GM23338 (cell line): ENCODE measurements around the gene FAM9C. TPM values are rescaled to one million over a fixed set of nuclear protein-coding genes. Genes with fewer than 3 reads are reported as not detected.

ENCODE experiments used
- ATAC-seq: fragments of 200-7000 bp; cut with Tn5 transposase; 3 replicates; pipeline ENCODE4 v1.9.1; 2020
- DNase-seq: peaks from one replicate; pipeline ENCODE4 v3.0.0-alpha.2; 2015; ENCODE audit warnings: low spot score
- H2AFZ ChIP-seq: fragments of 200-600 bp; sonication (generic); 2 replicates; pipeline ENCODE4 v1.8.0; 2016; ENCODE audit warnings: antibody characterized with exemption, mild to moderate bottlenecking, moderate library complexity
- H3F3A ChIP-seq: fragments of 200-600 bp; sonication (generic); replicated peaks from 2 replicates; pipeline ENCODE4 v1.8.0; 2017; ENCODE audit warnings: antibody characterized with exemption, mixed run types, low read depth
- H3K27ac ChIP-seq: fragments of 200-600 bp; sonication (generic); 2 replicates; pipeline ENCODE4 v1.6.1; 2016; ENCODE audit warnings: low read depth
- H3K27me3 ChIP-seq: fragments of 200-600 bp; sonication (generic); 2 replicates; pipeline ENCODE4 v1.8.0; 2016; ENCODE audit warnings: mild to moderate bottlenecking, mixed run types, moderate library complexity; ENCODE audit not compliant: insufficient read depth
- H3K36me3 ChIP-seq: fragments of 200-600 bp; sonication (generic); 2 replicates; pipeline ENCODE4 v1.8.0; 2016; ENCODE audit warnings: mild to moderate bottlenecking; ENCODE audit not compliant: insufficient read depth
- H3K4me1 ChIP-seq: fragments of 200-600 bp; sonication (generic); 2 replicates; pipeline ENCODE4 v1.8.0; 2016; ENCODE audit warnings: mild to moderate bottlenecking, moderate library complexity; ENCODE audit not compliant: insufficient read depth
- H3K4me2 ChIP-seq: fragments of 200-600 bp; sonication (generic); 2 replicates; pipeline ENCODE4 v1.7.1; 2017; ENCODE audit warnings: mixed run types
- H3K4me3 ChIP-seq: fragments of 200-600 bp; sonication (generic); 2 replicates; pipeline ENCODE4 v1.6.1; 2016; ENCODE audit warnings: mixed run types
- H3K79me2 ChIP-seq: fragments of 200-600 bp; sonication (generic); replicated peaks from 2 replicates; pipeline ENCODE4 v1.8.0; 2017; ENCODE audit warnings: mild to moderate bottlenecking; ENCODE audit not compliant: insufficient read depth
- H3K9me2 ChIP-seq: fragments of 200-600 bp; sonication (generic); 2 replicates; pipeline ENCODE4 v1.8.0; 2017; ENCODE audit not compliant: insufficient read depth
- H4K20me1 ChIP-seq: fragments of 200-600 bp; sonication (generic); replicated peaks from 2 replicates; pipeline ENCODE4 v1.8.0; 2017; ENCODE audit warnings: mild to moderate bottlenecking; ENCODE audit not compliant: insufficient read depth
- H3K27ac Mint-ChIP-seq: 2 replicates; pipeline ENCODE4 v1.8.0; 2020; ENCODE audit warnings: inconsistent platforms, mild to moderate bottlenecking, moderate library complexity, mixed read lengths
- H3K27me3 Mint-ChIP-seq: 3 replicates; pipeline ENCODE4 v1.8.0; 2022; ENCODE audit warnings: low read depth, mild to moderate bottlenecking, moderate library complexity, mixed read lengths, inconsistent platforms; ENCODE audit not compliant: insufficient read depth, poor library complexity
- H3K36me3 Mint-ChIP-seq: 3 replicates; pipeline ENCODE4 v1.8.0; 2021; ENCODE audit warnings: low read depth, mild to moderate bottlenecking, inconsistent platforms, moderate library complexity, mixed read lengths
- H3K4me1 Mint-ChIP-seq: 3 replicates; pipeline ENCODE4 v1.8.0; 2020; ENCODE audit warnings: mild to moderate bottlenecking, inconsistent platforms, mixed read lengths
- H3K4me3 Mint-ChIP-seq: 3 replicates; pipeline ENCODE4 v1.8.0; 2021; ENCODE audit warnings: moderate library complexity, mild to moderate bottlenecking, inconsistent platforms, mixed read lengths
- H3K9me3 Mint-ChIP-seq: 3 replicates; pipeline ENCODE4 v1.8.0; 2020; ENCODE audit warnings: moderate library complexity, mild to moderate bottlenecking, inconsistent platforms, mixed read lengths
- EZH2 ChIP-seq: fragments of 200-600 bp; sonication (generic); IDR thresholded peaks from one replicate; pipeline ENCODE4 v1.8.0; 2017; ENCODE audit warnings: antibody characterized with exemption, mild to moderate bottlenecking, low read depth; ENCODE audit not compliant: unreplicated experiment
- EZH2phosphoT487 ChIP-seq: fragments of 200-600 bp; sonication (generic); IDR thresholded peaks from one replicate; pipeline ENCODE4 v1.8.1; 2018; ENCODE audit warnings: antibody characterized with exemption; ENCODE audit not compliant: unreplicated experiment
- JUNB ChIP-seq: IDR thresholded peaks from one replicate; pipeline ENCODE4 v1.6.1; 2016; ENCODE audit warnings: antibody characterized with exemption; ENCODE audit not compliant: unreplicated experiment
- ZNF114 ChIP-seq: fragments of 250-450 bp; sonication (Bioruptor Pico); IDR thresholded peaks from 2 replicates; pipeline ENCODE4 v1.5.0; 2020; ENCODE audit warnings: mild to moderate bottlenecking, moderate library complexity
- ZNF462 ChIP-seq: fragments of 250-450 bp; sonication (Bioruptor Pico); IDR thresholded peaks from 2 replicates; pipeline ENCODE4 v1.5.0; 2020; ENCODE audit warnings: mild to moderate bottlenecking, moderate library complexity
- polyA plus RNA-seq: library from polyadenylated mRNA; unstranded; fragments of >200 nt; fragmentation: Nextera tagmentation; extraction: Ambion mirVana; gene quantifications from 2 replicates; pipeline ENCODE4 v1.2.1, GENCODE V29; 2016
- total RNA-seq: library from RNA; depleted of rRNA; stranded (reverse); fragments of >200 nt; shearing (Covaris generic); gene quantifications from 2 replicates; pipeline ENCODE4 v1.2.3, GENCODE V29; 2014
- TF ChIP-seq, protein P1 (sequence below), 2 experiments: fragments of 200-600 bp in 1 of 2; sonication (generic) in 1 of 2; conservative IDR thresholded peaks; 2 replicates each; pipeline versions ENCODE4 v1.5.1 to v1.6.1; 2016 to 2017; ENCODE audit warnings: antibody characterized with exemption in 2 of 2, low read depth in 2 of 2, mild to moderate bottlenecking in 2 of 2, moderate library complexity in 1 of 2
- TF ChIP-seq, protein P2 (sequence below): IDR thresholded peaks from 2 replicates; pipeline ENCODE4 v1.6.1; 2016; ENCODE audit warnings: antibody characterized with exemption

Gene FAM9C
- total and polyA plus RNA-seq, 2 experiments from 2014 or later, result 0.08 TPM; not detected in 1

- no peak for TF ChIP-seq ZNF462 (CRISPR knock-in tag)
- TF ChIP-seq ZNF114 (CRISPR knock-in tag), result no peak
Measured at GRCh38 chrX:13043138-13043537, 1.3 kb downstream of the FAM9C start (continued).

- no peak overlapping the region for H2AFZ ChIP-seq
- H3K4me3 Mint-ChIP-seq, result no peak overlapping the region
- no peaks in the 10 kb centered on the region for H3K79me2 ChIP-seq
- no peaks in the 10 kb centered on the region for H3K9me3 Mint-ChIP-seq
- ATAC-seq (no peak), DNase-seq (no peak)
- H3K4me3 ChIP-seq, result no peak overlapping the region
- no peaks in the 10 kb centered on the region for H3K36me3 ChIP-seq
- no peak overlapping the region for H3K27ac ChIP-seq
- peaks cover 4% of the 10 kb centered on the region for H3K27me3 Mint-ChIP-seq
- H4K20me1 ChIP-seq, result no peaks in the 10 kb centered on the region
- H3K4me2 ChIP-seq, result no peak overlapping the region
- H3K4me1 Mint-ChIP-seq, result peaks cover 6% of the 10 kb centered on the region; the same call in 1 of the 3 replicates
- H3K9me2 ChIP-seq, result no peaks in the 10 kb centered on the region
- H3F3A ChIP-seq, result no peaks in the 10 kb centered on the region
- no peaks in the 10 kb centered on the region for H3K27me3 ChIP-seq
- no peak overlapping the region for H3K27ac Mint-ChIP-seq
- no peaks in the 10 kb centered on the region for H3K4me1 ChIP-seq
- H3K36me3 Mint-ChIP-seq, result no peaks in the 10 kb centered on the region
- no peak for TF ChIP-seq EZH2phosphoT487
- TF ChIP-seq, protein P1, sequence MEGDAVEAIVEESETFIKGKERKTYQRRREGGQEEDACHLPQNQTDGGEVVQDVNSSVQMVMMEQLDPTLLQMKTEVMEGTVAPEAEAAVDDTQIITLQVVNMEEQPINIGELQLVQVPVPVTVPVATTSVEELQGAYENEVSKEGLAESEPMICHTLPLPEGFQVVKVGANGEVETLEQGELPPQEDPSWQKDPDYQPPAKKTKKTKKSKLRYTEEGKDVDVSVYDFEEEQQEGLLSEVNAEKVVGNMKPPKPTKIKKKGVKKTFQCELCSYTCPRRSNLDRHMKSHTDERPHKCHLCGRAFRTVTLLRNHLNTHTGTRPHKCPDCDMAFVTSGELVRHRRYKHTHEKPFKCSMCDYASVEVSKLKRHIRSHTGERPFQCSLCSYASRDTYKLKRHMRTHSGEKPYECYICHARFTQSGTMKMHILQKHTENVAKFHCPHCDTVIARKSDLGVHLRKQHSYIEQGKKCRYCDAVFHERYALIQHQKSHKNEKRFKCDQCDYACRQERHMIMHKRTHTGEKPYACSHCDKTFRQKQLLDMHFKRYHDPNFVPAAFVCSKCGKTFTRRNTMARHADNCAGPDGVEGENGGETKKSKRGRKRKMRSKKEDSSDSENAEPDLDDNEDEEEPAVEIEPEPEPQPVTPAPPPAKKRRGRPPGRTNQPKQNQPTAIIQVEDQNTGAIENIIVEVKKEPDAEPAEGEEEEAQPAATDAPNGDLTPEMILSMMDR (conservative IDR thresholded peaks at IDR 0.05; ENCODE audit: low read depth in 2 of 2), result no peak
- TF ChIP-seq JUNB, result no peak
- TF ChIP-seq EZH2, result no peak
- TF ChIP-seq, protein P2, sequence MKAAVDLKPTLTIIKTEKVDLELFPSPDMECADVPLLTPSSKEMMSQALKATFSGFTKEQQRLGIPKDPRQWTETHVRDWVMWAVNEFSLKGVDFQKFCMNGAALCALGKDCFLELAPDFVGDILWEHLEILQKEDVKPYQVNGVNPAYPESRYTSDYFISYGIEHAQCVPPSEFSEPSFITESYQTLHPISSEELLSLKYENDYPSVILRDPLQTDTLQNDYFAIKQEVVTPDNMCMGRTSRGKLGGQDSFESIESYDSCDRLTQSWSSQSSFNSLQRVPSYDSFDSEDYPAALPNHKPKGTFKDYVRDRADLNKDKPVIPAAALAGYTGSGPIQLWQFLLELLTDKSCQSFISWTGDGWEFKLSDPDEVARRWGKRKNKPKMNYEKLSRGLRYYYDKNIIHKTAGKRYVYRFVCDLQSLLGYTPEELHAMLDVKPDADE, result no peak
- TF ChIP-seq ZNF462 (CRISPR knock-in tag), result no peak
Measured at GRCh38 chrX:13036896-13037295, 7.5 kb downstream of the FAM9C start.
